HG02852 (cell line): ENCODE results near the gene LTV1.
"Not testable (repeated sequence)": the region's sequence is repeated elsewhere in the genome, so short reads cannot be mapped to it uniquely, and the experiment has no call there.

ENCODE experiments used
- ATAC-seq: cut with Tn5 transposase; IDR thresholded peaks from one replicate; pipeline ENCODE4 v1.9.1; 2021; ENCODE audit warnings: mild to moderate bottlenecking, moderate library complexity; ENCODE audit not compliant: unreplicated experiment

The LTV1 gene

GRCh38 chr6:143842461-143842901 lies 657 bp upstream of the LTV1 start:
- ATAC-seq = no peak

GRCh38 chr6:143843677-143843999 lies 500 bp downstream of the LTV1 start:
- ATAC-seq = peak; percentile 15

GRCh38 chr6:143844006-143844405 lies 868 bp downstream of the LTV1 start:
- no peak for ATAC-seq

GRCh38 chr6:143845033-143845432 lies 1.9 kb downstream of the LTV1 start:
- no peak for ATAC-seq

- ATAC-seq = not testable (repeated sequence)
Measured at GRCh38 chr6:143851706-143852105, 8.6 kb downstream of the LTV1 start.

- ATAC-seq = not testable (repeated sequence)
Measured at GRCh38 chr6:143855057-143855456, 11.9 kb downstream of the LTV1 start.

- not testable (repeated sequence) for ATAC-seq
Measured at GRCh38 chr6:143856762-143857161, 13.6 kb downstream of the LTV1 start.

- ATAC-seq = no peak
Measured at GRCh38 chr6:143857651-143858050, 14.5 kb downstream of the LTV1 start.

GRCh38 chr6:143859891-143860660 lies 16.9 kb downstream of the LTV1 start:
- ATAC-seq = no peak

GRCh38 chr6:143863771-143864170 lies 20.6 kb downstream of the LTV1 start:
- no peak for ATAC-seq

- no peak for ATAC-seq
Measured at GRCh38 chr6:143864234-143864633, 21.1 kb downstream of the LTV1 start, which contains the start of gene ZC2HC1B. Gene ZC2HC1B (plus strand): TSS chr6:143864474. CDS start chr6:143864540, 66 bp downstream.

- no peak for ATAC-seq
Measured at GRCh38 chr6:143867236-143867635, 24.1 kb downstream of the LTV1 start.

- ATAC-seq = not testable (repeated sequence)
Measured at GRCh38 chr6:143868808-143869207, 25.7 kb downstream of the LTV1 start.

GRCh38 chr6:143871202-143871730 lies 28.1 kb downstream of the LTV1 start:
- ATAC-seq = not testable (repeated sequence)

- peak; percentile 100 for ATAC-seq
Measured at GRCh38 chr6:143872201-143872600, 29.1 kb downstream of the LTV1 start.

GRCh38 chr6:143873600-143873999 lies 30.5 kb downstream of the LTV1 start:
- not testable (repeated sequence) for ATAC-seq

GRCh38 chr6:143874503-143874902 lies 31.4 kb downstream of the LTV1 start:
- not testable (repeated sequence) for ATAC-seq

GRCh38 chr6:143877584-143878271 lies 34.6 kb downstream of the LTV1 start:
- ATAC-seq = no peak

GRCh38 chr6:143878272-143878760 lies 35.2 kb downstream of the LTV1 start:
- ATAC-seq = no peak

GRCh38 chr6:143880412-143880811 lies 37.3 kb downstream of the LTV1 start:
- no peak for ATAC-seq

GRCh38 chr6:143882401-143882930 lies 39.3 kb downstream of the LTV1 start:
- ATAC-seq = no peak
